Thyroid gland (tissue), 4 donors: ENCODE data around the gene COL23A1. TPM values are rescaled to one million over a fixed set of nuclear protein-coding genes. Genes with fewer than 3 reads are reported as not detected.

Experiments
- DNase-seq, 2 donors: peaks; one replicate each; pipeline ENCODE4 v3.0.0-alpha.2; 2019
- H3K27ac ChIP-seq, 3 donors: fragments of 200-600 bp; sonication (generic); 1 replicate in 2 of 3; 2 replicates in 1 of 3; pipeline ENCODE4 v1.5.1; 2016 to 2019; ENCODE audit warnings: mild to moderate bottlenecking in 1 of 3, moderate library complexity in 1 of 3
- H3K27me3 ChIP-seq: fragments of 200-600 bp; sonication (generic); one replicate; pipeline ENCODE4 v1.5.1; 2019
- H3K36me3 ChIP-seq, 2 donors: fragments of 200-600 bp; sonication (generic); one replicate each; pipeline ENCODE4 v1.5.1; 2016 to 2019
- H3K4me1 ChIP-seq, 2 donors: fragments of 200-600 bp; sonication (generic); one replicate each; pipeline ENCODE4 v1.5.1; 2017 to 2019
- H3K4me3 ChIP-seq, 3 donors: fragments of 200-600 bp; sonication (generic); replicated peaks in 1 of 3; 1 replicate in 2 of 3; 2 replicates in 1 of 3; pipeline ENCODE4 v1.5.1; 2016; ENCODE audit warnings: mild to moderate bottlenecking in 1 of 3
- H3K9me3 ChIP-seq: fragments of 200-600 bp; sonication (generic); one replicate; pipeline ENCODE4 v1.5.1; 2017
- CTCF ChIP-seq, 6 experiments: fragments of 200-600 bp in 3 of 6; fragments of 450-650 bp in 3 of 6; sonication (generic) in 3 of 6; IDR thresholded peaks; one replicate each; pipeline ENCODE4 v1.5.1; 2016 to 2019; ENCODE audit warnings: antibody characterized with exemption in 6 of 6, mild to moderate bottlenecking in 2 of 6, inconsistent platforms in 1 of 6, moderate library complexity in 1 of 6
- POLR2A ChIP-seq, 2 donors: fragments of 450-650 bp; IDR thresholded peaks; one replicate each; pipeline ENCODE4 v1.6.1; 2017; ENCODE audit warnings: antibody characterized with exemption in 2 of 2, mild to moderate bottlenecking in 2 of 2, moderate library complexity in 1 of 2
- WGBS, 2 donors: methylation state at CpG; one replicate each; pipeline ENCODE4 v1.1.5; 2017; 5-methylcytosine and 5-hydroxymethylcytosine counted together
- intact Hi-C: fragments of 100-400 bp; cut with DNase I; formaldehyde crosslinking; loops from one replicate; pipeline ENCODE4 v1.15.1; 2023
- total RNA-seq, 4 donors: library from RNA; depleted of rRNA; stranded (reverse); fragments of >200 nt; gene quantifications; one replicate each; pipeline ENCODE4 v1.2.3, GENCODE V29; 2016

Gene COL23A1
- total RNA-seq, 4 donors from 2014 or later = 76.6 to 108 (median 95.7) TPM

- Histone ChIP-seq H3K9me3 (no peaks in the 10 kb centered on the region), H3K4me3 (no peak overlapping the region), H3K27me3 (no peaks in the 10 kb centered on the region), H3K36me3 (no peaks in the 10 kb centered on the region), H3K27ac (no peak overlapping the region), H3K4me1 (peaks cover 3 to 4% of the 10 kb centered on the region in 2 donors)
- DNase-seq = no peak
- intact Hi-C loops = no loop called here
- 83 to 87% methylated on average over 25 of the region's 25 CpGs for WGBS, 2 donors
- TF ChIP-seq CTCF (IDR thresholded peaks at IDR 0.05) (no peak), POLR2A (IDR thresholded peaks at IDR 0.05) (no peak)
These were observed 226.5 kb downstream of the COL23A1 start for GRCh38 chr5:178363501-178364325.

GRCh38 chr5:178361657-178362445, 228.3 kb downstream of the COL23A1 start:
- Histone ChIP-seq H3K36me3 (no peaks in the 10 kb centered on the region), H3K27ac (no peak overlapping the region), H3K27me3 (no peaks in the 10 kb centered on the region), H3K9me3 (no peaks in the 10 kb centered on the region), H3K4me3 (no peak overlapping the region), H3K4me1 (peaks cover 3 to 4% of the 10 kb centered on the region in 2 donors)
- intact Hi-C loops = no loop called here
- no peak for TF ChIP-seq CTCF (IDR thresholded peaks at IDR 0.05)
- no peak for TF ChIP-seq POLR2A (IDR thresholded peaks at IDR 0.05)
- WGBS, 2 donors = 89 to 94% methylated on average over 16 to 18 of the region's 19 CpGs
- DNase-seq = no peak

- H3K9me3 ChIP-seq = no peaks in the 10 kb centered on the region
- intact Hi-C loops = no loop called here
- H3K4me1 ChIP-seq = peaks cover 12% of the 10 kb centered on the region in 2 donors
- H3K4me3 ChIP-seq = no peak overlapping the region
- whole genome bisulfite sequencing, 2 donors = 82 to 92% methylated on average over 5 of the region's 5 CpGs
- TF ChIP-seq POLR2A (IDR thresholded peaks at IDR 0.05) (no peak), CTCF (IDR thresholded peaks at IDR 0.05) (no peak)
- H3K36me3 ChIP-seq = no peaks in the 10 kb centered on the region
- DNase-seq = no peak
- no peak overlapping the region for H3K27ac ChIP-seq
- no peaks in the 10 kb centered on the region for H3K27me3 ChIP-seq
These were observed 229.3 kb downstream of the COL23A1 start for GRCh38 chr5:178360926-178361235.

GRCh38 chr5:178360222-178360925, 229.8 kb downstream of the COL23A1 start:
- no peak for TF ChIP-seq POLR2A (IDR thresholded peaks at IDR 0.05)
- TF ChIP-seq CTCF (IDR thresholded peaks at IDR 0.05) = no peak
- H3K4me3 ChIP-seq = no peak overlapping the region
- H3K36me3 ChIP-seq = no peaks in the 10 kb centered on the region
- H3K27me3 ChIP-seq = no peaks in the 10 kb centered on the region
- H3K4me1 ChIP-seq = peaks cover 12% of the 10 kb centered on the region in 2 donors
- WGBS, 2 donors = 84 to 87% methylated on average over 17 to 19 of the region's 19 CpGs
- DNase-seq = no peak
- no peak overlapping the region for H3K27ac ChIP-seq
- no peaks in the 10 kb centered on the region for H3K9me3 ChIP-seq
- intact Hi-C loops = no loop called here
